ENCODE measurements around the gene SIPA1. TPM values are rescaled to one million over a fixed set of nuclear protein-coding genes. Genes with fewer than 3 reads are reported as not detected.

SIPA1 gene
- total and polyA plus RNA-seq, 9 of the 15 experiments (the other 6 are each of a cell fraction or from before 2014, with no cell fraction given) = 0.25 to 85.8 (median 16.8) TPM

- TF ChIP-seq FOXA3 (CRISPR knock-in tag; conservative IDR thresholded peaks at IDR 0.05 in 1 of 2, IDR thresholded peaks at IDR 0.05 in 1 of 2) (no peak), SIRT6 (IDR thresholded peaks at IDR 0.05; ENCODE audit: low read depth, low read length) (no peak), TCF7 (IDR thresholded peaks at IDR 0.05; ENCODE audit: borderline replicate concordance) (no peak), ZBTB33 (CRISPR knock-in tag; IDR thresholded peaks at IDR 0.05) (peak; percentile 99), RBM17 (IDR thresholded peaks at IDR 0.05; ENCODE audit: borderline replicate concordance, low read depth, low read length) (no peak), MCM7 (IDR thresholded peaks at IDR 0.05) (no peak), FIP1L1 (IDR thresholded peaks at IDR 0.05; ENCODE audit: low read depth, low read length, poor library complexity, severe bottlenecking) (peak; percentile 31), SMAD2 (IDR thresholded peaks at IDR 0.05; ENCODE audit: low read depth, low read length) (no peak), SIN3A (IDR thresholded peaks at IDR 0.05; ENCODE audit: borderline replicate concordance in 2 of 2, control insufficient read depth in 1 of 2, low read depth in 2 of 2, low read length in 2 of 2) (no peak), NFYB (IDR thresholded peaks at IDR 0.05; ENCODE audit: extremely low read depth, insufficient read length) (peak; percentile 2), TRIM24 (IDR thresholded peaks at IDR 0.05) (no peak), RBFOX2 (IDR thresholded peaks at IDR 0.05; ENCODE audit: low read depth, low read length) (0 out of 2 replicates have a peak, but pooled peaks have one; percentile 20), ZNF165 (CRISPR knock-in tag; IDR thresholded peaks at IDR 0.05; ENCODE audit: borderline replicate concordance) (no peak)
Observed at GRCh38 chr11:65606876-65607613, 30.9 kb upstream of the SIPA1 start (continued).
